Measurements from ENCODE around the gene ICAM3. TPM values are rescaled to one million over a fixed set of nuclear protein-coding genes. Genes with fewer than 3 reads are reported as not detected.
A peak's percentile ranks its signal among the peaks of the same experiment; 100 is the strongest.

Gene ICAM3
- total RNA-seq, 1 donor from 2014 or later: 33.0 TPM

DNA sequence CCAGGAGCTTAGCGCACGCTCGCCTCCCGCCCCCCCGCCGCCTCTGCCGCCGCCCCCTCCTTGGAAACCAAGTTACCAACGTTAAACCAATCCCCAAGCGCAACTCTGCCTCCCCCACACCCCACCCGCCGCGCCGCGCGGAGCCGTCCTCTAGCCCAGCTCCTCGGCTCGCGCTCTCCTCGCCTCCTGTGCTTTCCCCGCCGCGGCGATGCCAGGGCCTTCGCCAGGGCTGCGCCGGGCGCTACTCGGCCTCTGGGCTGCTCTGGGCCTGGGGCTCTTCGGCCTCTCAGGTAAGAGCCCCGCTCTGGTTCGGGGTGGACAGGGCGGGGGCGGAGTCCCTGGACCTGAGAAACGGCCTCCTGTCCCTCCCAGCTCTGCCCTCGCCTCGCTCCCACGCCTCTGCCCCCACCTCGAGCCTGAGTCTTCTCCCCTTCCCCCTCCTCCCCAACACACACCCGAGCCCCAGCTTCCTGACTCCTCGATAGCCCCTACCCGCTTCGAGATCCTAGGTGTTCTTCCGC lies 49.5 kb downstream of the ICAM3 start, which contains the start of gene ICAM5:
Gene ICAM5 (plus strand): TSS at position 117 of the 521 bp plus-strand sequence. CDS start 92 bp downstream, at position 209.
- peaks cover 52% of the 10 kb centered on the region for H3K27me3 ChIP-seq (ENCODE audit: low read depth)
- peak within 1 kb of the TSS; percentile 80 for H3K27ac ChIP-seq
- ATAC-seq (peak; percentile 0 to 1), DNase-seq (no peak)
- intact Hi-C loops (cut with DNase I): no loop called here
- peaks cover 97% of the 10 kb centered on the region for H3K4me1 ChIP-seq
- H3K4me3 ChIP-seq: peak within 1 kb of the TSS; percentile 68
- H3K9me3 ChIP-seq: no peaks in the 10 kb centered on the region
- peaks cover 14% of the 10 kb centered on the region for H3K36me3 ChIP-seq
- TF ChIP-seq, protein P1, sequence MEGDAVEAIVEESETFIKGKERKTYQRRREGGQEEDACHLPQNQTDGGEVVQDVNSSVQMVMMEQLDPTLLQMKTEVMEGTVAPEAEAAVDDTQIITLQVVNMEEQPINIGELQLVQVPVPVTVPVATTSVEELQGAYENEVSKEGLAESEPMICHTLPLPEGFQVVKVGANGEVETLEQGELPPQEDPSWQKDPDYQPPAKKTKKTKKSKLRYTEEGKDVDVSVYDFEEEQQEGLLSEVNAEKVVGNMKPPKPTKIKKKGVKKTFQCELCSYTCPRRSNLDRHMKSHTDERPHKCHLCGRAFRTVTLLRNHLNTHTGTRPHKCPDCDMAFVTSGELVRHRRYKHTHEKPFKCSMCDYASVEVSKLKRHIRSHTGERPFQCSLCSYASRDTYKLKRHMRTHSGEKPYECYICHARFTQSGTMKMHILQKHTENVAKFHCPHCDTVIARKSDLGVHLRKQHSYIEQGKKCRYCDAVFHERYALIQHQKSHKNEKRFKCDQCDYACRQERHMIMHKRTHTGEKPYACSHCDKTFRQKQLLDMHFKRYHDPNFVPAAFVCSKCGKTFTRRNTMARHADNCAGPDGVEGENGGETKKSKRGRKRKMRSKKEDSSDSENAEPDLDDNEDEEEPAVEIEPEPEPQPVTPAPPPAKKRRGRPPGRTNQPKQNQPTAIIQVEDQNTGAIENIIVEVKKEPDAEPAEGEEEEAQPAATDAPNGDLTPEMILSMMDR (IDR thresholded peaks at IDR 0.05): no peak

DNA sequence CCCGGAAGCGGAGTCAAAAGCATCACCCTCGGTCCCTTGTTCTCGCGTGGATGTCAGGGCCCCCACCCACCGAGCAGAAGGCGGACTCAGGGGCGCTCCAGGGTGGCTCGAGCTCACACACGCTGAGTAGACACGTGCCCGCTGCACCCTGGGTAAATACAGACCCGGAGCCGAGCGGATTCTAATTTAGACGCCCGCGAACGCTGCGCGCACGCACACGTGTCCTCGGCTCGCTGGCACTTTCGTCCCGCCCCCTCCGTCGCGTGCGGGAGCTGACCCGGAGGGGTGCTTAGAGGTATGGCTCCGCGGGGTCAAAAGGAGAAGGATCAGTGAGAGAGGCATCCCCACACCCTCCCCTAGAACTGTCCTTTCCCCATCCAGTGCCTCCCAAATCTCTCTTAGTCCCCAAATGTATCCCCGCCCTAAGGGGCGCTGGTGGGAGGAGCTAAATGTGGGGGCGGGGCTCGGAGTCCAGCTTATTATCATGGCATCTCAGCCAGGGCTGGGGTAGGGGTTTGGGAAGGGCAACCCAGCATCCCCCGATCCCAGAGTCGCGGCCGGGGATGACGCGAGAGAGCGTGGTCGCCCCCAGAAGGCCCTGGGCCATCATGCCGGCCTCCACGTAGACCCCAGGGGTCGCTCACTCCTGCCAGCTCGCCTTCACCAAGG lies 50.1 kb downstream of the ICAM3 start:
- H3K4me1 ChIP-seq: peaks cover 97% of the 10 kb centered on the region
- peak; percentile 12 to 26 for ATAC-seq
- H3K27ac ChIP-seq: peak overlapping the region; percentile 4

DNA sequence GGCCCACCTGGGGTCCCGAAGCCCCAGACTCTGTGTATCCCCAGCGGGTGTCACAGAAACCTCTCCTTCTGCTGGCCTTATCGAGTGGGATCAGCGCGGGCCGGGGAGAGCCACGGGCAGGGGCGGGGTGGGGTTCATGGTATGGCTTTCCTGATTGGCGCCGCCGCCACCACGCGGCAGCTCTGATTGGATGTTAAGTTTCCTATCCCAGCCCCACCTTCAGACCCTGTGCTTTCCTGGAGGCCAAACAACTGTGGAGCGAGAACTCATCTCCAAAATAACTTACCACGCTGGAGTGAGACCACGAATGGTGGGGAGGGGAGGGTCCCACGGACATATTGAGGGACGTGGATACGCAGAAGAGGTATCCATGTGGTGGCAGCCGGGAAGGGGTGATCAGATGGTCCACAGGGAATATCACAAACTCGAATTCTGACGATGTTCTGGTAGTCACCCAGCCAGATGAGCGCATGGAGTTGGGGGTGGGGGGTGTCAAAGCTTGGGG lies 50.7 kb downstream of the ICAM3 start:
- DNase-seq (peak; percentile 76), ATAC-seq (peak; percentile 6 to 22)
- TF ChIP-seq, protein P1 (IDR thresholded peaks at IDR 0.05): no peak
- Histone ChIP-seq H3K4me3 (peak overlapping the region; percentile 68), H3K36me3 (peaks cover 25% of the 10 kb centered on the region), H3K27ac (peak overlapping the region; percentile 4), H3K27me3 (ENCODE audit: low read depth) (peaks cover 41% of the 10 kb centered on the region), H3K4me1 (peaks cover 100% of the 10 kb centered on the region), H3K9me3 (no peaks in the 10 kb centered on the region)
- intact Hi-C loops (cut with DNase I): no loop called here

More for the DNA sequence above, 50.1 kb downstream of the ICAM3 start:
- peak; percentile 83 for DNase-seq
- peaks cover 46% of the 10 kb centered on the region for H3K27me3 ChIP-seq (ENCODE audit: low read depth)
- TF ChIP-seq, protein P1 (IDR thresholded peaks at IDR 0.05): no peak
- peak overlapping the region; percentile 68 for H3K4me3 ChIP-seq
- H3K9me3 ChIP-seq: no peaks in the 10 kb centered on the region
- intact Hi-C loops (cut with DNase I): no loop called here
- peaks cover 19% of the 10 kb centered on the region for H3K36me3 ChIP-seq

DNA sequence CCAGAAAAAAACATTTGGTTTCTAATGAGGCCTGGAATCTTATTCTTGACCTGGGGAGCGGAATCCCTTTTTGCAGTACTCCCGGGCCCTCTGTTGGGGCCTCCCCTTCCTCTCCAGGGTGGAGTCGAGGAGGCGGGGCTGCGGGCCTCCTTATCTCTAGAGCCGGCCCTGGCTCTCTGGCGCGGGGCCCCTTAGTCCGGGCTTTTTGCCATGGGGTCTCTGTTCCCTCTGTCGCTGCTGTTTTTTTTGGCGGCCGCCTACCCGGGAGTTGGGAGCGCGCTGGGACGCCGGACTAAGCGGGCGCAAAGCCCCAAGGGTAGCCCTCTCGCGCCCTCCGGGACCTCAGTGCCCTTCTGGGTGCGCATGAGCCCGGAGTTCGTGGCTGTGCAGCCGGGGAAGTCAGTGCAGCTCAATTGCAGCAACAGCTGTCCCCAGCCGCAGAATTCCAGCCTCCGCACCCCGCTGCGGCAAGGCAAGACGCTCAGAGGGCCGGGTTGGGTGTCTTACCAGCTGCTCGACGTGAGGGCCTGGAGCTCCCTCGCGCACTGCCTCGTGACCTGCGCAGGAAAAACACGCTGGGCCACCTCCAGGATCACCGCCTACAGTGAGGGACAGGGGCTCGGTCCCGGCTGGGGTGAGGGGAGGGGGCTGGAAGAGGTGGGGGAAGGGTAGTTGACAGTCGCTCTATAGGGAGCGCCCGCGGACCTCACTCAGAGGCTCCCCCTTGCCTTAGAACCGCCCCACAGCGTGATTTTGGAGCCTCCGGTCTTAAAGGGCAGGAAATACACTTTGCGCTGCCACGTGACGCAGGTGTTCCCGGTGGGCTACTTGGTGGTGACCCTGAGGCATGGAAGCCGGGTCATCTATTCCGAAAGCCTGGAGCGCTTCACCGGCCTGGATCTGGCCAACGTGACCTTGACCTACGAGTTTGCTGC lies 52.4 kb downstream of the ICAM3 start, which contains the start of gene ICAM4:
Gene ICAM4 (plus strand): TSS at position 153 of the 935 bp plus-strand sequence. CDS start 58 bp downstream, at position 211.
- ATAC-seq: peak; percentile 18 to 50
- Histone ChIP-seq H3K36me3 (peaks cover 42% of the 10 kb centered on the region), H3K4me1 (peaks cover 87% of the 10 kb centered on the region), H3K4me3 (peak within 1 kb of the TSS; percentile 44), H3K27me3 (ENCODE audit: low read depth) (peaks cover 25% of the 10 kb centered on the region), H3K27ac (peak within 1 kb of the TSS; percentile 81), H3K9me3 (no peaks in the 10 kb centered on the region)
- TF ChIP-seq, protein P1 (IDR thresholded peaks at IDR 0.05): no peak
- DNase-seq: peak; percentile 88
- intact Hi-C loops (cut with DNase I): no loop called here

DNA sequence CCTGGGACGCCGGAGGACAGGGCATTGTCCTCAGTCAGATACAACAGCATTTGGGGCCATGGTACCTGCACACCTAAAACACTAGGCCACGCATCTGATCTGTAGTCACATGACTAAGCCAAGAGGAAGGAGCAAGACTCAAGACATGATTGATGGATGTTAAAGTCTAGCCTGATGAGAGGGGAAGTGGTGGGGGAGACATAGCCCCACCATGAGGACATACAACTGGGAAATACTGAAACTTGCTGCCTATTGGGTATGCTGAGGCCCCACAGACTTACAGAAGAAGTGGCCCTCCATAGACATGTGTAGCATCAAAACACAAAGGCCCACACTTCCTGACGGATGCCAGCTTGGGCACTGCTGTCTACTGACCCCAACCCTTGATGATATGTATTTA lies 54.0 kb downstream of the ICAM3 start:
- H3K9me3 ChIP-seq: no peaks in the 10 kb centered on the region
- TF ChIP-seq, protein P1 (IDR thresholded peaks at IDR 0.05): no peak
- intact Hi-C loops (cut with DNase I): no loop called here
- H3K4me3 ChIP-seq: no peak overlapping the region
- DNase-seq (no peak), ATAC-seq (no peak)
- H3K27ac ChIP-seq: no peak overlapping the region
- peaks cover 73% of the 10 kb centered on the region for H3K4me1 ChIP-seq
- peaks cover 56% of the 10 kb centered on the region for H3K36me3 ChIP-seq
- H3K27me3 ChIP-seq (ENCODE audit: low read depth): peaks cover 14% of the 10 kb centered on the region

Measured in lower lobe of right lung (tissue), 2 donors.